ENCODE data around the gene SH3TC2. TPM values are rescaled to one million over a fixed set of nuclear protein-coding genes. Genes with fewer than 3 reads are reported as not detected.

SH3TC2 gene
- total and polyA plus RNA-seq, 2 of the 4 experiments (the other 2 are of a cell fraction): 3.4 to 7.9 TPM

DNA sequence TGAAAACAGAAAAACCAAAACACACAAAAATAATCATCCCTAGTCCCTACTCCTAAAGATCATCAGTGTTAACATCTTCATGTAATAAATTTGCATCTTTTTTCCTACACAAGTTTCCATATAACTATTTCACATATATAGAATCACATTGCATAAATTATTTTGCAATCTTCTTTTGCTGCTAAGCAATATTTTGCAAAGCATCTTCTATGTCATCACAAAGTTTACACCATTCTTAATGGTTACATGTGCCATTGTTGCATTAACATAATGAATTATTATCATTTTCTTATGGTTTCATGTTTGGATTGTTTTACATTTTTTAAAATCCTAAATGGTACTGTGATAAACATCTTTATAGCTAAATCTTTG is 17.8 kb downstream of the SH3TC2 start:
- POLR2A ChIA-PET (ENCODE audit: unreplicated experiment): interaction anchor here (0.7 kb wide), 1 partner anchor 50 kb away, joined by 7 read pairs; no protein-coding TSS in a partner anchor
- H4K91ac ChIP-seq (ENCODE audit: insufficient read depth, low read depth, low read length): no peak overlapping the region
- no peak overlapping the region for H2BK15ac ChIP-seq (ENCODE audit: low read depth, low read length)
- H3K36me3 ChIP-seq (ENCODE audit: control insufficient read depth, insufficient read depth, low read length): no peaks in the 10 kb centered on the region; the same call in 1 of the 2 replicates
- intact Hi-C loops (cut with micrococcal nuclease) (no loop called here), dilution Hi-C loops (cut with HindIII; ENCODE audit: low sequenced_read_pairs, unreplicated experiment) (no loop called here), in situ Hi-C loops (cut with MboI; ENCODE audit: low sequenced_read_pairs) (loop anchor here (25.0 kb wide), 1 partner anchor 858 kb away; no protein-coding TSS in a partner anchor)
- no peak for ATAC-seq (ENCODE audit: low read depth)
- H3K4me2 ChIP-seq (ENCODE audit: low read depth, low read length): no peak overlapping the region
- no peak overlapping the region for H2AK9ac ChIP-seq (replicated peaks; ENCODE audit: low read depth, low read length, poor library complexity)
- no peaks in the 10 kb centered on the region for H3K4me1 ChIP-seq (ENCODE audit: control insufficient read depth, insufficient read depth, low read length)
- no TSS peak for BruUV-seq (replicated peaks)
- no peak overlapping the region for H3K9ac ChIP-seq (ENCODE audit: low read depth, low read length)
- H2AFZ ChIP-seq (replicated peaks; ENCODE audit: low read length, poor library complexity): no peak overlapping the region
- H3K56ac ChIP-seq (ENCODE audit: extremely low read depth, insufficient read depth, low read length): no peak overlapping the region
- no peak overlapping the region for H3K14ac ChIP-seq (replicated peaks; ENCODE audit: low read depth, low read length)
- no peak overlapping the region for H2BK20ac ChIP-seq (ENCODE audit: low read depth, low read length)
- H3K23ac ChIP-seq (ENCODE audit: low read depth, low read length): no peak overlapping the region
- no peak overlapping the region for H3K4me3 ChIP-seq (ENCODE audit: insufficient read depth, low read depth, low read length)
- DNase-seq: no peak
- no peaks in the 10 kb centered on the region for H4K20me1 ChIP-seq (ENCODE audit: insufficient read depth, low read length)
- H2AK5ac ChIP-seq (ENCODE audit: low read depth, low read length): no peak overlapping the region
- H2BK5ac ChIP-seq (ENCODE audit: low read depth, low read length, poor library complexity, severe bottlenecking): no peak overlapping the region
- no peak overlapping the region for H4K8ac ChIP-seq (ENCODE audit: low read depth in 2 of 2, low read length in 2 of 2)
- H3K79me1 ChIP-seq (ENCODE audit: low read depth in 1 of 2, low read length in 2 of 2): no peaks in the 10 kb centered on the region
- no peak overlapping the region for H3K4ac ChIP-seq (ENCODE audit: low read depth, low read length)
- H3K27ac ChIP-seq (ENCODE audit: insufficient read depth, low read length): no peak overlapping the region
- no peaks in the 10 kb centered on the region for H3K27me3 ChIP-seq (ENCODE audit: control insufficient read depth, insufficient read depth, low read length)
- no peaks in the 10 kb centered on the region for H3K9me3 ChIP-seq (ENCODE audit: control insufficient read depth, insufficient read depth, low read length)
- 0 out of 2 replicates have a peak, but pooled peaks cover 5% of the 10 kb centered on the region for H3K9me1 ChIP-seq (ENCODE audit: insufficient read depth, low read length)
- H2BK120ac ChIP-seq (ENCODE audit: low read depth, low read length): no peak overlapping the region
- TF ChIP-seq NFE2L2 (IDR thresholded peaks at IDR 0.05; ENCODE audit: low read depth, low read length) (no peak), SMC3 (IDR thresholded peaks at IDR 0.05; ENCODE audit: low read depth, low read length) (no peak), RCOR1 (IDR thresholded peaks at IDR 0.05; ENCODE audit: insufficient replicate concordance, low read length) (no peak), RFX5 (IDR thresholded peaks at IDR 0.05; ENCODE audit: low read depth, low read length) (no peak), RAD21 (IDR thresholded peaks at IDR 0.05; ENCODE audit: low read length) (no peak), FOS (IDR thresholded peaks at IDR 0.05; ENCODE audit: low read depth, low read length) (no peak), CHD1 (IDR thresholded peaks at IDR 0.05; ENCODE audit: low read depth, low read length) (no peak), POLR2A (IDR thresholded peaks at IDR 0.05; ENCODE audit: low read depth, low read length) (no peak), CEBPB (IDR thresholded peaks at IDR 0.05; ENCODE audit: low read depth, low read length) (no peak), MXI1 (IDR thresholded peaks at IDR 0.05; ENCODE audit: borderline replicate concordance, low read depth, low read length) (no peak), MAFK (IDR thresholded peaks at IDR 0.05; ENCODE audit: low read depth, low read length) (no peak), MAZ (IDR thresholded peaks at IDR 0.05; ENCODE audit: borderline replicate concordance, low read depth, low read length) (no peak), BHLHE40 (IDR thresholded peaks at IDR 0.05; ENCODE audit: low read depth, low read length) (no peak)
- TF ChIP-seq, protein P1, sequence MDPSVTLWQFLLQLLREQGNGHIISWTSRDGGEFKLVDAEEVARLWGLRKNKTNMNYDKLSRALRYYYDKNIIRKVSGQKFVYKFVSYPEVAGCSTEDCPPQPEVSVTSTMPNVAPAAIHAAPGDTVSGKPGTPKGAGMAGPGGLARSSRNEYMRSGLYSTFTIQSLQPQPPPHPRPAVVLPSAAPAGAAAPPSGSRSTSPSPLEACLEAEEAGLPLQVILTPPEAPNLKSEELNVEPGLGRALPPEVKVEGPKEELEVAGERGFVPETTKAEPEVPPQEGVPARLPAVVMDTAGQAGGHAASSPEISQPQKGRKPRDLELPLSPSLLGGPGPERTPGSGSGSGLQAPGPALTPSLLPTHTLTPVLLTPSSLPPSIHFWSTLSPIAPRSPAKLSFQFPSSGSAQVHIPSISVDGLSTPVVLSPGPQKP (IDR thresholded peaks at IDR 0.05; ENCODE audit: borderline replicate concordance, low read depth, low read length): no peak
- TF ChIP-seq, protein P2, sequence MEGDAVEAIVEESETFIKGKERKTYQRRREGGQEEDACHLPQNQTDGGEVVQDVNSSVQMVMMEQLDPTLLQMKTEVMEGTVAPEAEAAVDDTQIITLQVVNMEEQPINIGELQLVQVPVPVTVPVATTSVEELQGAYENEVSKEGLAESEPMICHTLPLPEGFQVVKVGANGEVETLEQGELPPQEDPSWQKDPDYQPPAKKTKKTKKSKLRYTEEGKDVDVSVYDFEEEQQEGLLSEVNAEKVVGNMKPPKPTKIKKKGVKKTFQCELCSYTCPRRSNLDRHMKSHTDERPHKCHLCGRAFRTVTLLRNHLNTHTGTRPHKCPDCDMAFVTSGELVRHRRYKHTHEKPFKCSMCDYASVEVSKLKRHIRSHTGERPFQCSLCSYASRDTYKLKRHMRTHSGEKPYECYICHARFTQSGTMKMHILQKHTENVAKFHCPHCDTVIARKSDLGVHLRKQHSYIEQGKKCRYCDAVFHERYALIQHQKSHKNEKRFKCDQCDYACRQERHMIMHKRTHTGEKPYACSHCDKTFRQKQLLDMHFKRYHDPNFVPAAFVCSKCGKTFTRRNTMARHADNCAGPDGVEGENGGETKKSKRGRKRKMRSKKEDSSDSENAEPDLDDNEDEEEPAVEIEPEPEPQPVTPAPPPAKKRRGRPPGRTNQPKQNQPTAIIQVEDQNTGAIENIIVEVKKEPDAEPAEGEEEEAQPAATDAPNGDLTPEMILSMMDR (conservative IDR thresholded peaks at IDR 0.05; ENCODE audit: low read depth, low read length): no peak
- TF ChIP-seq, protein P3, sequence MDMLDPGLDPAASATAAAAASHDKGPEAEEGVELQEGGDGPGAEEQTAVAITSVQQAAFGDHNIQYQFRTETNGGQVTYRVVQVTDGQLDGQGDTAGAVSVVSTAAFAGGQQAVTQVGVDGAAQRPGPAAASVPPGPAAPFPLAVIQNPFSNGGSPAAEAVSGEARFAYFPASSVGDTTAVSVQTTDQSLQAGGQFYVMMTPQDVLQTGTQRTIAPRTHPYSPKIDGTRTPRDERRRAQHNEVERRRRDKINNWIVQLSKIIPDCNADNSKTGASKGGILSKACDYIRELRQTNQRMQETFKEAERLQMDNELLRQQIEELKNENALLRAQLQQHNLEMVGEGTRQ (IDR thresholded peaks at IDR 0.05; ENCODE audit: low read depth, low read length): no peak
- CTCF ChIA-PET: interaction anchor here (1.2 kb wide), 1 partner anchor 69 kb away, joined by 7 read pairs; no protein-coding TSS in a partner anchor
- H3K18ac ChIP-seq (ENCODE audit: low read depth, low read length): no peak overlapping the region
- no peak overlapping the region for H4K5ac ChIP-seq (ENCODE audit: low read depth, low read length)

Measured in IMR-90 (cell line).